RWPE2 (cell line): ENCODE measurements around the gene PCDHGA3.

ENCODE experiments used
- ATAC-seq: fragments of 200-7000 bp; cut with Tn5 transposase; 3 replicates; pipeline ENCODE4 v1.9.1; 2021; ENCODE audit warnings: low read depth
- DNase-seq: peaks from one replicate; pipeline ENCODE4 v3.0.0-alpha.2; 2020; ENCODE audit warnings: low spot score
- H3K27ac ChIP-seq: fragments of 450-650 bp; 2 replicates; pipeline ENCODE4 v1.5.1; 2017; ENCODE audit warnings: mild to moderate bottlenecking; ENCODE audit not compliant: poor library complexity, severe bottlenecking
- H3K27me3 ChIP-seq: fragments of 250-450 bp; sonication (Bioruptor Pico); 2 replicates; pipeline ENCODE4 v1.5.1; 2021; ENCODE audit warnings: mild to moderate bottlenecking, moderate library complexity; ENCODE audit not compliant: insufficient read depth, poor library complexity, severe bottlenecking
- H3K36me3 ChIP-seq: fragments of 250-450 bp; sonication (Bioruptor Pico); 2 replicates; pipeline ENCODE4 v1.5.1; 2020; ENCODE audit warnings: low read depth, mild to moderate bottlenecking, moderate library complexity
- H3K4me1 ChIP-seq: fragments of 250-450 bp; sonication (Bioruptor Pico); 2 replicates; pipeline ENCODE4 v1.5.1; 2021; ENCODE audit warnings: mild to moderate bottlenecking, moderate library complexity; ENCODE audit not compliant: insufficient read depth, poor library complexity, severe bottlenecking
- H3K4me3 ChIP-seq: fragments of 250-450 bp; sonication (Bioruptor Pico); 2 replicates; pipeline ENCODE4 v1.5.1; 2021; ENCODE audit warnings: mild to moderate bottlenecking, moderate library complexity; ENCODE audit not compliant: severe bottlenecking
- H3K9me3 ChIP-seq: fragments of 250-450 bp; sonication (Bioruptor Pico); 2 replicates; pipeline ENCODE4 v1.5.1; 2021; ENCODE audit warnings: mild to moderate bottlenecking, moderate library complexity; ENCODE audit not compliant: severe bottlenecking
- TF ChIP-seq, protein P1 (sequence below): fragments of 450-650 bp; IDR thresholded peaks from one replicate; pipeline ENCODE4 v1.5.1; 2017; ENCODE audit warnings: mild to moderate bottlenecking, moderate library complexity; ENCODE audit not compliant: poor library complexity, severe bottlenecking

PCDHGA3 gene

DNA sequence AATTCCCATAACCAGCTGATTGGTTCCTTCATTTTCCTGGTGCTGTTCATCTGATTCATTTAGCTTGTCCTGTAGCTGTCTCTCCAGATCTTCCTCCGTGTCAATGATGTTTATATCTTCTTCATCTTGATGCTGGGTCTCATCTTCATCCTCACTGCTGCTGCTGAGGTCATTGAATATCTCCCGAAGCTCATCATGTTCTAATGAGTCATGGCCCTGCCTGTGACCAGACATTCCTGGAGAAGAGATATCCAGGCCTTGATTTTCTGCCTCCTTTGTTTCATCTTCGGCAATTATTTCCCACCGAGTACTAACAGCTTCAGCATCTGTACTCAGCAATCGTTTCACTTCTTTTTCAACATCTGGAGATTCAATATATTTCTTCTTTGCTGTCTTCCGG lies 24.4 kb upstream of the PCDHGA3 start:
- peaks cover 24% of the 10 kb centered on the region for H3K36me3 ChIP-seq
- no peak overlapping the region for H3K4me3 ChIP-seq
- H3K27ac ChIP-seq, result no peak overlapping the region
- ATAC-seq, result no peak
- TF ChIP-seq, protein P1, sequence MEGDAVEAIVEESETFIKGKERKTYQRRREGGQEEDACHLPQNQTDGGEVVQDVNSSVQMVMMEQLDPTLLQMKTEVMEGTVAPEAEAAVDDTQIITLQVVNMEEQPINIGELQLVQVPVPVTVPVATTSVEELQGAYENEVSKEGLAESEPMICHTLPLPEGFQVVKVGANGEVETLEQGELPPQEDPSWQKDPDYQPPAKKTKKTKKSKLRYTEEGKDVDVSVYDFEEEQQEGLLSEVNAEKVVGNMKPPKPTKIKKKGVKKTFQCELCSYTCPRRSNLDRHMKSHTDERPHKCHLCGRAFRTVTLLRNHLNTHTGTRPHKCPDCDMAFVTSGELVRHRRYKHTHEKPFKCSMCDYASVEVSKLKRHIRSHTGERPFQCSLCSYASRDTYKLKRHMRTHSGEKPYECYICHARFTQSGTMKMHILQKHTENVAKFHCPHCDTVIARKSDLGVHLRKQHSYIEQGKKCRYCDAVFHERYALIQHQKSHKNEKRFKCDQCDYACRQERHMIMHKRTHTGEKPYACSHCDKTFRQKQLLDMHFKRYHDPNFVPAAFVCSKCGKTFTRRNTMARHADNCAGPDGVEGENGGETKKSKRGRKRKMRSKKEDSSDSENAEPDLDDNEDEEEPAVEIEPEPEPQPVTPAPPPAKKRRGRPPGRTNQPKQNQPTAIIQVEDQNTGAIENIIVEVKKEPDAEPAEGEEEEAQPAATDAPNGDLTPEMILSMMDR, result no peak
- no peaks in the 10 kb centered on the region for H3K27me3 ChIP-seq
- H3K4me1 ChIP-seq, result no peaks in the 10 kb centered on the region
- no peak for DNase-seq
- peaks cover 36% of the 10 kb centered on the region for H3K9me3 ChIP-seq

DNA sequence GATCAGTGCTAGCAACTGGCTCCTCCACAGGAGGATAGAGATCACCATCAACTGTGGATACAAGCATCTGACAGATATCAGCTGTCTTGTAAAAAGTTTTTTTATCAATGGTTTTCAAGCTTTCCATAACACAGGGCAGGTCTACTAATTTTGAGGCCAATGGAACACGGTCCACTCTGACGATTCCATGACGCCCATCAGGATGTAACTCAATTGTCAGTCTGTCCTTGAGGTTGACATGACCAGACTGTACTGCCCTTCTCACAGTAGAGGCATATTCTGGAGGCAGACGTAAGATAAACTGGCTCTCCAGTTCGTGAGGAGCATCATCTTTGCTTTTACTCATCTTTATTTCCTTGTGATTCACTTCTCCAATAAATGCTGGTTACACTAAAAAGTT lies 23.9 kb upstream of the PCDHGA3 start:
- TF ChIP-seq, protein P1, result no peak
- H3K27ac ChIP-seq, result peak overlapping the region; percentile 83
- H3K9me3 ChIP-seq, result peaks cover 36% of the 10 kb centered on the region
- no peaks in the 10 kb centered on the region for H3K4me1 ChIP-seq
- no peaks in the 10 kb centered on the region for H3K27me3 ChIP-seq
- DNase-seq (no peak), ATAC-seq (no peak)
- peak overlapping the region; percentile 57 for H3K4me3 ChIP-seq
- peaks cover 24% of the 10 kb centered on the region for H3K36me3 ChIP-seq

DNA sequence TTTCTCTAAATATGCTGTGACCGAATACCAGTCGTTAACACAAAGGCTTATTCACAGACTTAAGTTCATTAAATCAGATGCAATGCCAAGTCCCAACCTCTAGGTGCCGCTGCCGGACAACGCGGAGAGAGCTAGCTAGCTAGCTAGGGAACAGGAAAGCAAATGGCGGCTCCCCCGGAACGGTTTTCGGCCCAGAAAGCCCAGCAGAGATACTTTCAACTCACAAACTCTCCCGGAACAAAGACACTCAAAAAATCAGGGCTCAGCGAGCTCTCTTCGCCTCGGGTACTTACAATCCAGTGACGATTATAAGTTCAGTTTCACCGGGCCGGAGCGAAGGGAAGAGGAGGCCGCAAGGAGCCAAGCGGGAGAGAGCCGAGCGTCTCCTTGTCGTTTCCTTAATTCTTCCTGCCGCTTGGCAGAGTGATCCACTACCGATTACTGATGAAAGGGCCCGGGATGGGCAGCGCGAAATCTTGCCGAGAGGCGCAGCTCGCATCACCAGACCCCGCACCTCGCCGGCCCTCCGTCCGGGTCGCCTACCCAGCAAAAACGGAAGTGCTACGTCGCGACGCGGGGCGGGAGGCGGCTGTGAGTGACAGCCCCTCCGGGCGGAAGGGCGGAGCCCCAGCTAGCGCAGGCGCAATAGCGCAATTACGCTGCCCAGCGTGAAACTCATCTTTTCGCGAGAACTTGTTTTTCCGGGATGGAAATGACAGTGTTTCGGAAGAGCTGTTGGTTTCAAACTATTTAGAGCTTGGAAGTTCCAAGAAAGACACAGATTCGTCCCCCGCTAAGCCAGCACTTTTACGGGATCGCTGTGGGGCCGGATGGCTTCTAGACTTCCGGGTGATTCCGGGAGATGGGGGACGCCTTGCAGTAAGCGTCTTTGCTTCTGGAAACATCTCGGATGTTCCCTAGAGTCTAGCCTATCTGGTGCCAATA lies 23.1 kb upstream of the PCDHGA3 start, which contains the start of gene TAF7:
Gene TAF7 (minus strand): TSS at position 560 of the 945 bp plus-strand sequence. CDS start 740 bp downstream, outside the sequence.
- ATAC-seq, result peak; percentile 87
- peak within 1 kb of the TSS; percentile 57 for H3K4me3 ChIP-seq
- H3K36me3 ChIP-seq, result peaks cover 24% of the 10 kb centered on the region
- peak; percentile 90 for DNase-seq
- peak within 1 kb of the TSS; percentile 83 for H3K27ac ChIP-seq
- peaks cover 36% of the 10 kb centered on the region for H3K9me3 ChIP-seq
- TF ChIP-seq, protein P1, result peak; percentile 98
- no peaks in the 10 kb centered on the region for H3K4me1 ChIP-seq
- H3K27me3 ChIP-seq, result no peaks in the 10 kb centered on the region

DNA sequence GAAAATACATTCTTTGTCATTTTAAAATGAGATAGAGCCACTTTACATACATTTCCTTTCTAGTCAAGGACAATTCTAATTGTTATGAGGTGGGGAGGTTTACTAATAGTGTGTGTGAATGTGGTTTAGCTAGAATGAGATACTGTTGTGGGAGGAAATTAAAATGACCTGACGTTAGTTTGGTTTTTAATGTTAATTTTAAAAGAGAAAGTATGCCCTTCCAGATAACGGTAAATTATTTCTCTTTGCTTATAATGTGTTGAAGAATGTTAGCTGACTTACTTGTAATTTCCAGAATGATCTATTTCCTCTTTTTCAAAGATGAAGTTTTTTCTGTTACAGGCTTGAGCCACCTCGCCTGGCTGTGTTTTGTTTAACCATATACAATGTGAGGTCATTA lies 21.4 kb upstream of the PCDHGA3 start:
- no peak overlapping the region for H3K27ac ChIP-seq
- peaks cover 24% of the 10 kb centered on the region for H3K36me3 ChIP-seq
- no peak overlapping the region for H3K4me3 ChIP-seq
- no peak for DNase-seq
- no peaks in the 10 kb centered on the region for H3K27me3 ChIP-seq
- no peak for ATAC-seq
- H3K4me1 ChIP-seq, result peaks cover 4% of the 10 kb centered on the region
- TF ChIP-seq, protein P1, result no peak
- peaks cover 26% of the 10 kb centered on the region for H3K9me3 ChIP-seq
